T-cell (primary cell): ENCODE results near the gene MICAL3. TPM values are rescaled to one million over a fixed set of nuclear protein-coding genes. Genes with fewer than 3 reads are reported as not detected.

Source experiments
- ATAC-seq, 4 experiments: fragments of 200-7000 bp in 3 of 4; fragments of 150-1000 bp in 1 of 4; cut with Tn5 transposase; replicated peaks in 1 of 4; 1 replicate in 3 of 4; 2 replicates in 1 of 4; pipeline ENCODE4 v1.10.0; 2021; ENCODE audit warnings: moderate library complexity in 3 of 4, mild to moderate bottlenecking in 2 of 4, moderate number of reproducible peaks in 1 of 4
- CTCF ChIA-PET, 2 donors: fragments of 300-600 bp; sonication (Branson Sonifier 250); formaldehyde crosslinking; loops; one replicate each; lab custom pipeline; 2022; ENCODE audit warnings: antibody characterized with exemption in 2 of 2; lab: Charles Lee
- POLR2A ChIA-PET, 2 donors: fragments of 300-600 bp; sonication (Branson Sonifier 250); formaldehyde crosslinking; loops; one replicate each; lab custom pipeline; 2022; ENCODE audit warnings: antibody characterized with exemption in 2 of 2; lab: Charles Lee
- DNase-seq, 35 experiments: peaks; one replicate each; pipeline versions ENCODE4 v3.0.0 to v3.0.0-alpha.2; 2013 to 2023
- H3K27ac ChIP-seq: one replicate; pipeline ENCODE4 v1.5.1; 2013; ENCODE audit warnings: low read length
- H3K27me3 ChIP-seq, 2 experiments: replicated peaks in 1 of 2; 1 replicate in 1 of 2; 2 replicates in 1 of 2; pipeline versions ENCODE4 v1.6.1 to v1.7.0; 2013; ENCODE audit warnings: low read length in 1 of 2, mixed read lengths in 1 of 2; ENCODE audit not compliant: control insufficient read depth in 2 of 2, insufficient read depth in 2 of 2; ENCODE audit errors: extremely low read depth in 1 of 2
- H3K36me3 ChIP-seq, 2 donors: 1 replicate in 1 of 2; 2 replicates in 1 of 2; pipeline versions ENCODE4 v1.6.1 to v1.7.0; 2013; ENCODE audit warnings: low read length in 1 of 2; ENCODE audit not compliant: control insufficient read depth in 2 of 2, insufficient read depth in 1 of 2; ENCODE audit errors: extremely low read depth in 1 of 2
- H3K4me1 ChIP-seq, 2 experiments: 1 replicate in 1 of 2; 2 replicates in 1 of 2; pipeline versions ENCODE4 v1.6.1 to v1.7.0; 2013; ENCODE audit warnings: low read length in 2 of 2, mixed read lengths in 1 of 2; ENCODE audit not compliant: insufficient read depth in 2 of 2, control insufficient read depth in 1 of 2; ENCODE audit errors: extremely low read depth in 1 of 2
- H3K4me3 ChIP-seq, 2 donors: 1 replicate in 1 of 2; 2 replicates in 1 of 2; pipeline versions ENCODE4 v1.5.1 to v1.7.0; 2013; ENCODE audit warnings: mild to moderate bottlenecking in 2 of 2, low read length in 1 of 2, moderate library complexity in 1 of 2; ENCODE audit not compliant: control insufficient read depth in 1 of 2; ENCODE audit errors: extremely low read depth in 1 of 2
- H3K9me3 ChIP-seq: 2 replicates; pipeline ENCODE4 v1.7.0; 2013
- H3K27ac Mint-ChIP-seq, 2 donors: one replicate each; pipeline ENCODE4 v1.8.0; 2020 to 2021; ENCODE audit warnings: mild to moderate bottlenecking in 2 of 2, mixed read lengths in 2 of 2
- H3K27me3 Mint-ChIP-seq, 2 donors: one replicate each; pipeline ENCODE4 v1.8.0; 2021 to 2022; ENCODE audit warnings: mixed read lengths in 2 of 2
- H3K36me3 Mint-ChIP-seq: one replicate; pipeline ENCODE4 v1.8.0; 2021; ENCODE audit warnings: mixed read lengths
- H3K4me1 Mint-ChIP-seq, 3 donors: one replicate each; pipeline ENCODE4 v1.8.0; 2020 to 2022; ENCODE audit warnings: mixed read lengths in 3 of 3, mild to moderate bottlenecking in 1 of 3
- H3K4me3 Mint-ChIP-seq, 3 donors: one replicate each; pipeline ENCODE4 v1.8.0; 2020 to 2022; ENCODE audit warnings: mild to moderate bottlenecking in 3 of 3, mixed read lengths in 3 of 3, moderate library complexity in 3 of 3
- H3K9me3 Mint-ChIP-seq, 3 donors: one replicate each; pipeline ENCODE4 v1.8.0; 2020 to 2022; ENCODE audit warnings: mixed read lengths in 3 of 3
- WGBS: methylation state at CpG from one replicate; pipeline ENCODE4 v1.1.5; 2013; ENCODE audit warnings: missing lambda C conversion rate; ENCODE audit not compliant: insufficient coverage; 5-methylcytosine and 5-hydroxymethylcytosine counted together
- total RNA-seq, 35 experiments: library from RNA in 6 of 35; stranded (reverse) in 6 of 35; fragments of 120-200 nt in 1 of 35; gene quantifications; one replicate each; pipeline versions ENCODE4 v1.2.1 to v1.2.4 and lab custom pipeline; 2013 to 2026

The MICAL3 gene
- total RNA-seq, 5 donors from 2014 or later (not counting 1 experiment from before 2014, with no cell fraction given) = 19.1 to 37.5 (median 22.3) TPM

DNA sequence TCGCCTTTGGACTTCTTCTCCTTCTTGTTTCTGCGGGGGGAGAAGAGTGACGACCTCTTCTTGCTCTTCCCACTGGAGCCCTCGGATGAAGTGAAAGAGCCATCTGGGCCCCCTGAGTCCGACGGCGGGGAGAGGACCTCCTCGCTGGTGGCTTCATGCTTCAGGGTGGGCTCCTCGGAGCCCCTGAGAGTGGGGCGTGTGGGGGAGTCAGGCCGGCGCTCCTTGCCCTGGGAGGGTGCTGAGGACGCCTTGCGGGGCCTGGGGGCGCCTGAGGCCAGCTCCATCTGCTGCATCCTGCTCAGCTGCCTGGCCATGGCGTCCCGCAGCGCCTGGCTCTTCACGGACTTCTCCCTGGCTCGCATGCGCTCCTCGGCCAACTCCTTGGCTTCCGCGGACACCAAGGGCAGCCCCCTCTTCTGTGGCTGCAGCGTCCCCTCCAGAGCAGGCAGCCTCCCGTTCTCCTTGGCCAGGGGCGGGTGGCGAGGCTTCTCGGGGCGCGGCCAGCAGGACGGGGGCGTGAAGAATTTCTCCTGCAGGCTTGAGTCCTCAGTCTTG is 206.8 kb downstream of the MICAL3 start:
- Histone ChIP-seq H3K27ac (no peak overlapping the region), H3K4me3 (no peak overlapping the region), H3K9me3 (no peaks in the 10 kb centered on the region), H3K27me3 (no peaks in the 10 kb centered on the region), H3K36me3 (no peaks in the 10 kb centered on the region), H3K4me1 (no peaks in the 10 kb centered on the region)
- H3K4me1 Mint-ChIP-seq = no peaks in the 10 kb centered on the region
- H3K9me3 Mint-ChIP-seq = no peaks in the 10 kb centered on the region
- CTCF ChIA-PET = no interaction called here
- no peaks in the 10 kb centered on the region for H3K27me3 Mint-ChIP-seq
- no peak overlapping the region for H3K4me3 Mint-ChIP-seq
- DNase-seq (no peak), ATAC-seq (no peak)
- POLR2A ChIA-PET = no interaction called here
- H3K27ac Mint-ChIP-seq = no peak overlapping the region
- WGBS = 96% methylated on average over 31 of the region's 33 CpGs
- peaks cover 18% of the 10 kb centered on the region for H3K36me3 Mint-ChIP-seq

- CTCF ChIA-PET = no interaction called here
- no peaks in the 10 kb centered on the region for H3K27me3 ChIP-seq
- peaks cover 18% of the 10 kb centered on the region for H3K36me3 Mint-ChIP-seq
Measured at GRCh38 chr22:17817079-17817478, 207.3 kb downstream of the MICAL3 start.

GRCh38 chr22:17816649-17817048 is 207.7 kb downstream of the MICAL3 start:
- Mint-ChIP-seq H3K27me3 (no peaks in the 10 kb centered on the region), H3K9me3 (no peaks in the 10 kb centered on the region), H3K36me3 (peaks cover 18% of the 10 kb centered on the region), H3K4me3 (no peak overlapping the region), H3K27ac (no peak overlapping the region), H3K4me1 (no peaks in the 10 kb centered on the region)
- H3K4me1 ChIP-seq = no peaks in the 10 kb centered on the region
- WGBS = 87% methylated on average over 10 of the region's 14 CpGs
- H3K4me3 ChIP-seq = no peak overlapping the region
- no peaks in the 10 kb centered on the region for H3K9me3 ChIP-seq
- H3K27me3 ChIP-seq = no peaks in the 10 kb centered on the region
- no peaks in the 10 kb centered on the region for H3K36me3 ChIP-seq
- ATAC-seq = no peak
- DNase-seq = no peak
- no peak overlapping the region for H3K27ac ChIP-seq
- ChIA-PET POLR2A (no interaction called here), CTCF (no interaction called here)

More at GRCh38 chr22:17817079-17817478, 207.3 kb downstream of the MICAL3 start:
- no peaks in the 10 kb centered on the region for H3K27me3 Mint-ChIP-seq
- DNase-seq (no peak), ATAC-seq (no peak)
- Histone ChIP-seq H3K9me3 (no peaks in the 10 kb centered on the region), H3K36me3 (no peaks in the 10 kb centered on the region), H3K4me3 (no peak overlapping the region), H3K4me1 (no peaks in the 10 kb centered on the region), H3K27ac (no peak overlapping the region)
- H3K9me3 Mint-ChIP-seq = no peaks in the 10 kb centered on the region
- H3K27ac Mint-ChIP-seq = no peak overlapping the region
- POLR2A ChIA-PET = no interaction called here
- no peaks in the 10 kb centered on the region for H3K4me1 Mint-ChIP-seq
- 93% methylated on average over 21 of the region's 21 CpGs for WGBS
- H3K4me3 Mint-ChIP-seq = no peak overlapping the region

DNA sequence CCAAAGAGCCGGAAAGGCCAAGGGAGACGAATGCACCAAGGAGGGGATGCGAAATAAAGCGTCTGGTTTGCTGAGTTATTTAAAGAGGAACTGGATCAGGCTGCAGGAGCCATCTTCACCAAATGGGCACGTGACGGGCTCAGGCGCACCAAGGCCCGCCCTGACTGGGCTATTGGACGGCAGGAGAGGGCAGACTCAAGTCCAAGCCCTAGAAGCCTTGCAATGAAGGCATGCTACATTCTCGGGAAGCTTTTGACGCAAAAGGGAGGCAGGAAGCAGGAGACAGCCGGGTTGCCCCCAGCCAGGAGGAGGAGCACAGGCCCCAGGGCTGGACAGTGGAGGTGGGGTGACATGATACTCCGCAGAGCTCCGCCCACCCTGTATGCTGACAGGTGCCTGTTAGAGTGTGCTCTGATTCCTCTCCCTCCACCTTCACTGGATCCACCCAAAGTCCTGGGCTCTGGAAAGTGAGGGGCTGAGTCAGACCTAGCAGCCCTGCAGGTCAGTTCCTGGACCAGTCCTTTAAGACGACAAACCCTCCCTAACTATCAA is 208.6 kb downstream of the MICAL3 start:
- Histone ChIP-seq H3K36me3 (peaks cover 0 to 2% of the 10 kb centered on the region in 2 donors), H3K27ac (no peak overlapping the region), H3K4me1 (no peaks in the 10 kb centered on the region), H3K9me3 (no peaks in the 10 kb centered on the region), H3K27me3 (no peaks in the 10 kb centered on the region), H3K4me3 (no peak overlapping the region)
- Mint-ChIP-seq H3K27me3 (no peaks in the 10 kb centered on the region), H3K4me3 (no peak overlapping the region), H3K27ac (no peak overlapping the region), H3K4me1 (no peaks in the 10 kb centered on the region), H3K9me3 (no peaks in the 10 kb centered on the region), H3K36me3 (peaks cover 20% of the 10 kb centered on the region)
- ATAC-seq (no peak), DNase-seq (no peak)
- ChIA-PET POLR2A (no interaction called here), CTCF (no interaction called here)
- 91% methylated on average over 12 of the region's 15 CpGs for WGBS

DNA sequence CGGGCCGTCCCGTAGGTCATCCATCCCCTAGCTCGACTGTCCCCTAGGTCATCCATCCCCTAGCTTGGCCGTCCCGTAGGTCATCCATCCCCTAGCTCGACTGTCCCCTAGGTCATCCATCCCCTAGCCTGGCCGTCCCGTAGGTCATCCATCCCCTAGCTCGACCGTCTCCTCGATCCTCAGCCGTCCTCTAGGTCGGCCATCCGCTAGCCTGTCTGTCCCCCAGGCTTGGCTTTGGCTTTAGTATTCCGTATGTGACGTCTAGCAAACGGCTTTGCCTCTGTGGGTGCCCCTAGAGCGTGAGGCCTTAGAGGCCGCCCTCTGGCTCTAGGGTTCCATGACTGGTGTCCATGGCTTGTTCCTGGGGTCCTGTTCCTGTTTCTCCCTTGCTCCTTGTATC is 209.5 kb downstream of the MICAL3 start:
- H3K27ac Mint-ChIP-seq = no peak overlapping the region
- no peaks in the 10 kb centered on the region for H3K4me1 Mint-ChIP-seq
- DNase-seq (no peak), ATAC-seq (no peak)
- Histone ChIP-seq H3K4me1 (no peaks in the 10 kb centered on the region), H3K36me3 (peaks cover 0 to 6% of the 10 kb centered on the region in 2 donors), H3K27ac (no peak overlapping the region), H3K27me3 (no peaks in the 10 kb centered on the region), H3K9me3 (no peaks in the 10 kb centered on the region), H3K4me3 (no peak overlapping the region)
- 94% methylated on average over 17 of the region's 20 CpGs for WGBS
- ChIA-PET CTCF (no interaction called here), POLR2A (no interaction called here)
- peaks cover 24% of the 10 kb centered on the region for H3K36me3 Mint-ChIP-seq
- no peaks in the 10 kb centered on the region for H3K27me3 Mint-ChIP-seq
- no peaks in the 10 kb centered on the region for H3K9me3 Mint-ChIP-seq
- no peak overlapping the region for H3K4me3 Mint-ChIP-seq

DNA sequence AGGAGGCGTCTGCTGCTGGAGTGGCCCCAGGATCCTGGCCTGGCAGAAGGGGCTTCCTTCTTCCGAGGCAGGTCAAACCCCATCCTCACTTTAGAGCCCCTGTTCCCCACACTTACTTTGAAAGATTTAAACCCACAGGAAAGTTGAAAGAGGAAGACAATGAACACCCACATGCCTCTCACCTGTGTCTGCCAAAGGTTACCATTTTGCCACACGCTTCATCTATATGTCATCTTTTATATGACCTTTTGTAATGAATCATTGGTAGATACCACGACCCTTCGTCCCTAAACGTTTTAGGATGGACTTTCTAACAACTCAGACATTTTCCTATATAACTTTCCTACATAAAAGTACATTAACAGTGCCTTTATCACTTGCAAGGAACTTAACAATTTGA is 210.3 kb downstream of the MICAL3 start:
- H3K27ac Mint-ChIP-seq = no peak overlapping the region
- no peaks in the 10 kb centered on the region for H3K27me3 Mint-ChIP-seq
- no peak for DNase-seq
- no peak overlapping the region for H3K4me3 Mint-ChIP-seq
- peaks cover 0 to 6% of the 10 kb centered on the region in 2 donors for H3K36me3 ChIP-seq
- H3K4me1 ChIP-seq = no peaks in the 10 kb centered on the region
- no peaks in the 10 kb centered on the region for H3K9me3 Mint-ChIP-seq
- POLR2A ChIA-PET = no interaction called here
- WGBS = no CpG with 5 or more reads among the region's 6 CpGs
- CTCF ChIA-PET = no interaction called here
- H3K4me3 ChIP-seq = no peak overlapping the region
- peaks cover 26% of the 10 kb centered on the region for H3K36me3 Mint-ChIP-seq
- no peak for ATAC-seq
- H3K27ac ChIP-seq = no peak overlapping the region
- H3K9me3 ChIP-seq = no peaks in the 10 kb centered on the region
- no peaks in the 10 kb centered on the region for H3K4me1 Mint-ChIP-seq
- H3K27me3 ChIP-seq = no peaks in the 10 kb centered on the region
